Activated T-helper 2 cell treated with anti-CD3 and anti-CD28 coated beads, Interferon-gamma antibody, Interleukin-2, Interleukin-4, amounts not matched to agents 10 μg/mL and 5 μg/mL and 100 μg/mL, durations not matched to agents 14 hours and 24 hours and 36 hours (primary cell): Measurements from ENCODE around the gene MYCN. TPM values are rescaled to one million over a fixed set of nuclear protein-coding genes. Genes with fewer than 3 reads are reported as not detected.
"Not testable (repeated sequence)": the region's sequence is repeated elsewhere in the genome, so short reads cannot be mapped to it uniquely, and the experiment has no call there.

ENCODE experiments used
- DNase-seq: peaks from one replicate; pipeline ENCODE4 v3.0.0; 2021; ENCODE audit warnings: low spot score
- H3K27ac Mint-ChIP-seq: one replicate; pipeline ENCODE4 v1.8.0; 2021; ENCODE audit warnings: mixed read lengths
- H3K27me3 Mint-ChIP-seq: one replicate; pipeline ENCODE4 v1.8.0; 2021; ENCODE audit warnings: low read depth, mixed read lengths
- H3K36me3 Mint-ChIP-seq: one replicate; pipeline ENCODE4 v1.8.0; 2021; ENCODE audit warnings: low read depth, mixed read lengths
- H3K4me1 Mint-ChIP-seq: one replicate; pipeline ENCODE4 v1.8.0; 2021; ENCODE audit warnings: low read depth, mixed read lengths
- H3K4me3 Mint-ChIP-seq: one replicate; pipeline ENCODE4 v1.8.0; 2021; ENCODE audit warnings: low read depth, mild to moderate bottlenecking, moderate library complexity, mixed read lengths
- H3K9me3 Mint-ChIP-seq: one replicate; pipeline ENCODE4 v1.8.0; 2021; ENCODE audit warnings: mixed read lengths
- intact Hi-C: fragments of 100-400 bp; cut with micrococcal nuclease; formaldehyde crosslinking; loops from one replicate; pipeline ENCODE4 v1.15.1; 2023
- total RNA-seq: library from RNA; stranded (reverse); gene quantifications from 2 replicates; pipeline ENCODE4 v1.2.3, GENCODE V29; 2022

MYCN gene
- total RNA-seq, 1 donor from 2014 or later = not detected

- Mint-ChIP-seq H3K36me3 (no peaks in the 10 kb centered on the region), H3K27ac (no peak overlapping the region), H3K4me1 (no peaks in the 10 kb centered on the region), H3K9me3 (peaks cover 13% of the 10 kb centered on the region), H3K4me3 (no peak overlapping the region), H3K27me3 (no peaks in the 10 kb centered on the region)
- DNase-seq = no peak
- intact Hi-C loops = no loop called here
Measured at GRCh38 chr2:15899751-15900493, 40.4 kb upstream of the MYCN start.

- intact Hi-C loops = no loop called here
- no peaks in the 10 kb centered on the region for H3K36me3 Mint-ChIP-seq
- no peak for DNase-seq
- H3K27me3 Mint-ChIP-seq = no peaks in the 10 kb centered on the region
- no peak overlapping the region for H3K4me3 Mint-ChIP-seq
- peaks cover 13% of the 10 kb centered on the region for H3K9me3 Mint-ChIP-seq
- H3K4me1 Mint-ChIP-seq = no peaks in the 10 kb centered on the region
- H3K27ac Mint-ChIP-seq = no peak overlapping the region
Measured at GRCh38 chr2:15901095-15901807, 39.1 kb upstream of the MYCN start.

GRCh38 chr2:15901808-15902130, 38.6 kb upstream of the MYCN start:
- no peak for DNase-seq
- no peak overlapping the region for H3K27ac Mint-ChIP-seq
- no peaks in the 10 kb centered on the region for H3K36me3 Mint-ChIP-seq
- intact Hi-C loops = no loop called here
- no peaks in the 10 kb centered on the region for H3K27me3 Mint-ChIP-seq
- no peaks in the 10 kb centered on the region for H3K4me1 Mint-ChIP-seq
- peaks cover 11% of the 10 kb centered on the region for H3K9me3 Mint-ChIP-seq
- no peak overlapping the region for H3K4me3 Mint-ChIP-seq

- H3K27ac Mint-ChIP-seq, DNase-seq, H3K36me3 Mint-ChIP-seq, H3K9me3 Mint-ChIP-seq, H3K4me1 Mint-ChIP-seq, H3K4me3 Mint-ChIP-seq, H3K27me3 Mint-ChIP-seq, intact Hi-C loops: not testable (repeated sequence)
Measured at GRCh38 chr2:15903910-15904309, 36.4 kb upstream of the MYCN start.

GRCh38 chr2:15905267-15905645, 35.1 kb upstream of the MYCN start:
- Mint-ChIP-seq H3K4me1 (peaks cover 1% of the 10 kb centered on the region), H3K27me3 (peaks cover 2% of the 10 kb centered on the region), H3K36me3 (no peaks in the 10 kb centered on the region), H3K9me3 (no peaks in the 10 kb centered on the region), H3K27ac (no peak overlapping the region), H3K4me3 (no peak overlapping the region)
- DNase-seq = no peak
- intact Hi-C loops = no loop called here

- Mint-ChIP-seq H3K9me3 (no peaks in the 10 kb centered on the region), H3K36me3 (no peaks in the 10 kb centered on the region), H3K4me3 (no peak overlapping the region), H3K27ac (no peak overlapping the region), H3K4me1 (peaks cover 1% of the 10 kb centered on the region), H3K27me3 (peaks cover 2% of the 10 kb centered on the region)
- DNase-seq = no peak
- intact Hi-C loops = no loop called here
Measured at GRCh38 chr2:15905986-15906491, 34.3 kb upstream of the MYCN start.

GRCh38 chr2:15906778-15907177, 33.6 kb upstream of the MYCN start:
- peaks cover 2% of the 10 kb centered on the region for H3K27me3 Mint-ChIP-seq

GRCh38 chr2:15907461-15908324, 32.7 kb upstream of the MYCN start:
- peaks cover 1% of the 10 kb centered on the region for H3K4me1 Mint-ChIP-seq
- no peak overlapping the region for H3K4me3 Mint-ChIP-seq
- peaks cover 2% of the 10 kb centered on the region for H3K27me3 Mint-ChIP-seq
- intact Hi-C loops = no loop called here
- H3K36me3 Mint-ChIP-seq = no peaks in the 10 kb centered on the region
- DNase-seq = no peak
- H3K9me3 Mint-ChIP-seq = no peaks in the 10 kb centered on the region
- H3K27ac Mint-ChIP-seq = no peak overlapping the region

More at GRCh38 chr2:15906778-15907177, 33.6 kb upstream of the MYCN start:
- DNase-seq = no peak
- H3K9me3 Mint-ChIP-seq = no peaks in the 10 kb centered on the region
- H3K4me3 Mint-ChIP-seq = no peak overlapping the region
- H3K27ac Mint-ChIP-seq = no peak overlapping the region
- intact Hi-C loops = no loop called here
- H3K36me3 Mint-ChIP-seq = no peaks in the 10 kb centered on the region
- H3K4me1 Mint-ChIP-seq = peaks cover 1% of the 10 kb centered on the region

GRCh38 chr2:15908371-15908770, 32.0 kb upstream of the MYCN start:
- Mint-ChIP-seq H3K27ac (no peak overlapping the region), H3K36me3 (no peaks in the 10 kb centered on the region), H3K9me3 (no peaks in the 10 kb centered on the region), H3K4me1 (peaks cover 1% of the 10 kb centered on the region), H3K4me3 (no peak overlapping the region), H3K27me3 (peaks cover 2% of the 10 kb centered on the region)
- intact Hi-C loops = no loop called here
- no peak for DNase-seq

- no peak overlapping the region for H3K27ac Mint-ChIP-seq
- peaks cover 1% of the 10 kb centered on the region for H3K4me1 Mint-ChIP-seq
- H3K27me3 Mint-ChIP-seq = peaks cover 2% of the 10 kb centered on the region
- intact Hi-C loops = no loop called here
- no peak for DNase-seq
- H3K36me3 Mint-ChIP-seq = no peaks in the 10 kb centered on the region
- H3K4me3 Mint-ChIP-seq = no peak overlapping the region
- no peaks in the 10 kb centered on the region for H3K9me3 Mint-ChIP-seq
Measured at GRCh38 chr2:15909157-15909556, 31.2 kb upstream of the MYCN start.

- Mint-ChIP-seq H3K36me3 (no peaks in the 10 kb centered on the region), H3K27ac (no peak overlapping the region), H3K27me3 (peaks cover 2% of the 10 kb centered on the region), H3K4me1 (peaks cover 1% of the 10 kb centered on the region), H3K4me3 (no peak overlapping the region), H3K9me3 (no peaks in the 10 kb centered on the region)
- no peak for DNase-seq
- intact Hi-C loops = no loop called here
Measured at GRCh38 chr2:15909736-15910135, 30.6 kb upstream of the MYCN start.

- H3K27me3 Mint-ChIP-seq, H3K4me3 Mint-ChIP-seq, H3K4me1 Mint-ChIP-seq, DNase-seq, H3K27ac Mint-ChIP-seq, H3K36me3 Mint-ChIP-seq, H3K9me3 Mint-ChIP-seq, intact Hi-C loops: not testable (repeated sequence)
Measured at GRCh38 chr2:15911270-15911669, 29.1 kb upstream of the MYCN start.

- Mint-ChIP-seq H3K4me1 (peaks cover 1% of the 10 kb centered on the region), H3K27me3 (peaks cover 2% of the 10 kb centered on the region), H3K27ac (no peak overlapping the region), H3K9me3 (no peaks in the 10 kb centered on the region), H3K36me3 (no peaks in the 10 kb centered on the region), H3K4me3 (no peak overlapping the region)
- intact Hi-C loops = no loop called here
- no peak for DNase-seq
Measured at GRCh38 chr2:15911686-15912085, 28.7 kb upstream of the MYCN start.
